RCC 7860 (cell line): ENCODE data around the gene RNASEH1.
"Not testable (repeated sequence)": the region's sequence is repeated elsewhere in the genome, so short reads cannot be mapped to it uniquely, and the experiment has no call there.

Experiments used
- DNase-seq: peaks from one replicate; pipeline ENCODE4 v3.0.0-alpha.2; 2015; ENCODE audit warnings: low spot score
- FAIRE-seq: peaks from 2 replicates; lab custom pipeline; 2012; peaks lifted over from hg19 to GRCh38; lab: Jason Lieb, UNC

The RNASEH1 gene

DNA sequence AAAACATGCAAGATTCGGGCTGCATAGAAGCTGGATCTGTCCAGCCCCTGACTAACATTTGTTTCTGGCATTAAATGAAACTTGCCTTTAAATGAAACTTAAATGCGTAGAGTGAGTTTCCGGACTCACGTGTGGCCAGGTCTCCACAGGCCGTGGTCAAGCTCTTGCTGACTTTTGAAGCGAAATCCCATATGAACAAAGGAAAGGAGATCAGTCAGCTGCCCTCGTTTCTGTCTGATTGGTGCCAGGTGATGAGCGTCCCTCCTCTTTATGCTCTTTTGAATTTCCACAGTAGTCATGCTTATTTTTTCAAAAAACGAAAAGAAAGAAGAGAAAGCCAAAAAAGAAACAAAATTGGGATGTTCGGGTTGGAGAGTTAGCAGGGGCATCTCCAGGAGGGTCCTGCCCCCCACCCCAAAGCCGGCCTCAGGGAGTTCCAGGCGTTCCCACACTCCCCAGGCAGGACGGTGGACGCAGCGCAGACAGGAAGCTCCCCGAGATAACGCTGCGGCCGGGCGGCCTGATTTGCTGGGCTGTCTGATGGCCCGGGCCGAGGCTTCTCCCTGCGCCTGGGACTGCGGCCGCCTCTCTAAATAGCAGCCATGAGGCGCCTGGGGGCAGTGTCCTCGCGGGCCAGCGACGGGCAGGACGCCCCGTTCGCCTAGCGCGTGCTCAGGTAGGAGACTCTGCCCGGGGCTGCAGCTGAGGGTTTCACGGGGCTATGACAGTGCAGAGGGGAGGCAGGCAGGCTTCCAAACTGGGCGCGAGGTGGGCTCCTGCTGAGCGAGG lies 36.6 kb upstream of the RNASEH1 start, which contains the start of gene COLEC11:
TSS of gene COLEC11 (plus strand) at position 620 of the 789 bp plus-strand sequence. CDS start 9,229 bp downstream, outside the sequence.
- no peak for FAIRE-seq
- no peak for DNase-seq

DNA sequence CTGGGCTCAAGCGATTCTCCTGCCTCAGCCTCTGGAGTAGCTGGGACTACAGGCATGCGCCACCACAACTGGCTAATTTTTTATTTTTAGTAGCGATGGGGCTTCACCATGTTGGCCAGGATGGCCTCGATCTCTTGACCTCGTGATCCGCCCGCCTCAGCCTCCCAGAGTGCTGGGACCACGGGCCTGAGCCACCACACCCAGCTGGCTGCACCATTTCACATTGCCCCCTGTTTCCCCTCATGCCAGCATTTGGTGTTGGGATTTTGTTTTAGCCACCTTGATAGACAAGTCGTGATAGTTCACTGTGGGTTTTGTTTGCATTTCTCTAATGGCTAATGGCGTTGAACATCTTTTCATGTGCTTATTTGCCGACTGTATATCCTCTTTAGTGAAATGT lies 31.0 kb upstream of the RNASEH1 start:
- no peak for FAIRE-seq
- no peak for DNase-seq

DNA sequence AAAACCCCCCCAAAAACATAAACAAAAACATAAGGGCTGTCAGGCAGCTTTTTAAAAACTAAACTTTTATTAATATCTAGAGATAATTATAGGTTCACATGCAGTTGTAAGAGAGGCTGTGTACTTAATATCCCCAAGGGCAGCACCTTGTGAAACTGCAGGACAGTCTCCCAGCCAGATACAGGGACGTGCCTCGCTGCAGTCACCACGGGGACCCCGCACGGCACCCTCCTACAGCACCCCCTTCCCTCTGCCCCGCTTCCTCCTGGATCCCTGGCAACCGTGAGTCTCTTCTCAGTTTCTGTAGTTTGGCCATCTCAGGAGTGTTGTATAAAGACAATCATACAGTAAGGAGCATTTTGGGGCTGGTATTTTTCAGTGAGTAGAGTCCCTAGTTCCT lies 30.0 kb upstream of the RNASEH1 start:
- no peak for DNase-seq
- FAIRE-seq, result no peak

DNA sequence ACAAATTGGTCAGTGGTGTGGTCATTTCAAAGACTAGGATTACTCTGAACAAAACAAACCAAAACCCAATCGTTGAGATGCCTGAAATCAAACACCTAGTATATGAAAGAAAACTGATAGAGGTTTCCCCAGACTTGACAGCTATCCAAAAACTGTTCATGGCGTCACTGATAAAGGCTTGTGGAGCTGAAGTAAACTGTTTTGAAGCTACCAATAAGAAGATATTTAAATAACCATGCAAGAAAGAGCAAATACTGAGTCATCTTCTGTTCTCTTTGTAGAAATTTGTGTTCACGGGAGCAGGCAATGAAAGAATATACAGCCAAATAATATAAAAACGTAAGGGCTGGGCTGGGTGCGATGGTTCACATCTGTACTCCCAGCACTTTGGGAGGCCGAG lies 29.3 kb upstream of the RNASEH1 start:
- DNase-seq (no peak), FAIRE-seq (no peak)

DNA sequence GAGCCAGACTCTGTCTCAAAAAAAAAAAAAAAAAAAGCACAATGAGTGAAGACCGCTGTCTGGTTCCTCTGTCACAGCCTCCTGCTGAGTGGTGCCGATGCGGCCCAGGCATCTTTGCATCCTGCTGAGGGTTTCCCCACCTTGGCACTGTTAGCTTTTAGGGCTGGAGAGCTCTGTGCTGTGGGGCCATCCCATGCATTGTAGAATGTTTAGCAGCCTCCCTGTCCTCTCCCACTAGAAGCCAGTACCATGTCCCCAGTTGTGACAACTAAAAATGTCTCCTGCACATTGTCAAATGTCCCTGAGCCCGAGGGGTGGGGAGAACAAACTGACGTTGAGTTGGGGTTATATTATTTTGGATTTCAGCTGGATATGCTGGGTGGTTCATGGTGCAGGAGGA lies 28.9 kb upstream of the RNASEH1 start:
- DNase-seq (no peak), FAIRE-seq (no peak)

DNA sequence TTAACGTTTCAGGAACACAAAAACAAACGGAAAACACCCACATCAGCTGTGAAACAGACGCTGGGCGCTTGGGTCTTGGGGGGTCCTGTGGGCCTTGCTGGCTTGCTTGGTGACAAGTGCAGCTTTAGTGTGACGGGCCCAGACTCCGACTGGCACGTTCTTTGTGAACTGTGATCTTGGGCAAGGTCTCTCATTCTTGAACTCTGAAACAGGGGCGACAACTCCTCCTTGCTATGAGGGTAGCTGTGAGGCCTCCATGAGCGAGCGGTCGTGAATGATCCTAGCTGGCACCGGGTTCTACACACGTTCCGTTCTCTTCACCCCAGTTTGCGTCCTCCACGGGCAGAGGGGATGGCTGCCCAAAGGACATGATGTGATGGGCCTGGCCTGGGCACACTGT lies 28.1 kb upstream of the RNASEH1 start:
- no peak for DNase-seq
- FAIRE-seq, result no peak

DNA sequence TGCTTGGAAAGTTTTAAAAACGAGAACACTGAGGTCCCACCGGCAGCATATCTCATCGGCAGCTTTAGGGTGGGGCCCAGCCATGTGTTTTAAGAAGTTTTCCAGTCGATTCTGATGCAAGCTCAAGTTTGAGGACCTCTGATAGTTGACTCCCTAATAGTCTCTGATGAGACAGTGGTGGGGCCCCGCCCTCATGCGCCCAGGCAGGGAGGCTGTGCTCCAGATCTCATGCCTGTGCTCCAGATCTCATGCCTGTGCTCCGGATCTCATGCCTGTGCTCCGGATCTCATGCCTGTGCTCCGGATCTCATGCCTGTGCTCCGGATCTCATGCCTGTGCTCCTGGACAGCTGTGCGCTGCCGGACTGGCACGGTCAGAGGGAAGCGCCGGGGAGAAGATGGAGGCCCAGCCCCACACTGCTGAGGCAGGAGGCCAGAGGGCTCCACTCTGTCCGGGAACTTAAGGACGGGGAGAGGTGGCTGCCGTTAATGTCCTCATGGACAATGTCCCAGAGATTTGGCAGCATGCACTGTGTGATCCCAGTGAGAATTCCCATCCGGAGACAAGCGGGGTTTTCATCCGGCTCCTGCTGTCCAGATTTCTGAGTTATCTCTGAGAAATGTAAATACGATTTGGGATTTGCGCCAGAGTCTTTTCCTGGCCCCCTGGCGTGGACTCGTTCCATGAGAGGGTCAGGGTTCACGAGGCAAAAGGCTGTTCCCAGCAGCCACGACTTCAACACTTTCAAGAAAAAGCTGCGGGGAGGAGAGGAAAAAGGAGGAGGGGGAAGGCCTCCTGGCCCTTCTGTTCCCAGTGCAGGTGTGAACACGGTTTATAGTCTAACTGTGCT lies 27.4 kb upstream of the RNASEH1 start:
- no peak for FAIRE-seq
- no peak for DNase-seq

DNA sequence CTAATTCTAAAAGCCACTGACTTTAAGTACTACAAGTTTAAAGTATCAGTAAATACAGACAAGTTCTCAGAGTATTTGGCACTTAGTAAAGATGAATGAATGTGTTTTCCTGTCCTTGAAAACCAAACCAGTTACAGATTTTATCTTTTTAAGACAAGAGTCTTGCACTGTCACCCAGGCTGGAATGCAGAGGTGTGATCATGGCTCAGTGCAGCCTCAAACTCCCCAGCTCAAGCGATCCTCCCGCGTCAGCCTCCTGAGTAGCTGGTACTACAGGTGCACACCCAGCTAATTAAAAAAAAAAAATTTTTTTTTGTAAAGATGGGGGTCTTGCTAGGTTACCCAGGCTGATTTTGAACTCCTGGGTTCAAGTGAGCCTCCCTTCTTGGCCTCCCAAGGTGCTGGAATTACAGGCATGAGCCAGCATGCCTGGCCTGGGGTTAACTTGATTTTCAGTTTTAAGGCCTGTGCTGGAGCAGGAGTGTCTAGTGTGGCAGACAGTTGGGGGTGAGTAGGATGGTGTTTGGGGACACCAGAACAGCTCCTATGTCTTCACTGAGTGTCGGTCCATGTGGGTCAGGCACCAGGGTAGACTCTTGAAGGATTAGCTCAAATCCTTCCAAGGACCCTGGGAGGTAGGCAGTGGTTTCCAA lies 26.6 kb upstream of the RNASEH1 start:
- DNase-seq (no peak), FAIRE-seq (no peak)

DNA sequence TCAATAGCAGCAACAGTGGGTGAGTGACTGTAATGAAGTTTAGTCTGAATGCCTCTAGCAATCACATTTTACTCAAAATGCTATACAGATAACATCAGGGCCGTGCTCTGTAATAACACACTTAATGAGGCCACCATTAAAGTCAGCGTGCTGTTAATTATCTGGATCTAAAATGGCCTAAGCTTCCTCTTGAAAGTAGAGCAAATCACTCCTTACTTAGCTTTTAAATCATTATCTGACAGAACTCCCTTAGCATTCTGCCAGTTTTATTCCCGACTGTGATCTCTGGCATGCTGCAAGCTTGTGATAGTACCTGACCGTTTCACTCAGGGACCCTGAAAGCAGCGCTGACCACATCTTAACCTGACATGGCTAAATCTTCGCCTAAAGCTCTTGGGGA lies 25.9 kb upstream of the RNASEH1 start:
- FAIRE-seq (no peak), DNase-seq (no peak)

DNA sequence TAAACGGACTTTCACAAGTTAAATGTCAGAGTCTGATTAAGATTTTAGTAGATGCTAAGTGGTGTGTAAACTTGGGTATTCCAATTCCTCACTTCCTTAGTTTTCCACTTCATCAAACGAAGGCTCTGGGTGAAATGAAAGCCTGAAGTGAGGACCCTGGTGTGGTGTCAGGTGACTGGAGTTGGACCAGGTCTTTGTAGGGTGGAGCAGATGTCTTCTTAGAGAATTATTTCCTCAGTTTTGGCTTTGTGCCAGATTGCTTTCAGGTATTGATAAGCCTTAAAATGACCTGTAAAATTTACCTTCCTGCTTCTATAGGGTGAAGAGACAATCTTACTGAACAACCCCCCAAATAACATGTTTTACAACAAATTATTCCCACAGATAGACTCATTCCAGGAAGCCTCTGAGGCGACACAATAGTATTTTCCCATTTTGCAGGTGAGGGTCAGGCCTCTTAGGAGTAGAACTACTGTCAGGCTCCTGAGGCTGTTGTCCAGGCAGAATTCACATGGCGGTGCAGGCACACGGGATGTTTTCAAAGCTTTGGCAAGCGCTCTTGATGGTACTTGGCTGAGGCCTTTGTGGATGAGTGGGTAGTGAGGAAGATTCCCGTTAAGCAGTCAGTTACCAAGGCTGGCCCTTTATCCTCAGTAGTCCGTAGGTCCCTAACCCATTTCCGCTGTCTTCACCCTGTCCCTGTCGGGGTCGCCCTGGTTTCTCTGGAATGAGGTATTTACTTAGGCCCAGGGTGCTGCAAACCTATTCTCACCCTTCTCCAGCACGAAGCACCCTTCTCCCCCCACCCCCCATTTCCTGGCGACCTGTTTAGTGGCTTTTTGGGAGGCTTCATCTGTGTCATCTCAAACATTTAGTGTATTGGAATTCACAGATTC lies 23.5 kb upstream of the RNASEH1 start:
- DNase-seq (no peak), FAIRE-seq (no peak)

DNA sequence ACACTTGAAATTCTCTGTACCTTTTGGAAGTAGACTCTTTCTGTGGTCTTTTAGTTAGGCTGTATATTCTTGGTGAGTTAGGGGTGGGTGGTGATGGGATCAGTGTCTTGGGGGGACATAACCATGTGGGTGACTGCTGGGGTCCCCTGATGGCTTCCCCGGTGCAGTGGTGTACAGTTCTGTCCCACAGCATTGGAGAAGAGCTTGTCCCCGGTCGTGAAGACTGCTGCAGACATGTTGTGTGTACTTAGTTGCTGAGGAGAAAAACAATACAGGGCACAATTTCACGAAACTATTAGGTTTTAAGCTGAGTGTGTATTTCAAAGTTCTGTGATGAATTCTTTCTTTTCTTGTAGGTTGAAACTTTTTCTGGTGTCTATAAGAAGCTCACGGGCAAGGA lies 22.3 kb upstream of the RNASEH1 start:
- FAIRE-seq, result no peak
- DNase-seq, result no peak

DNA sequence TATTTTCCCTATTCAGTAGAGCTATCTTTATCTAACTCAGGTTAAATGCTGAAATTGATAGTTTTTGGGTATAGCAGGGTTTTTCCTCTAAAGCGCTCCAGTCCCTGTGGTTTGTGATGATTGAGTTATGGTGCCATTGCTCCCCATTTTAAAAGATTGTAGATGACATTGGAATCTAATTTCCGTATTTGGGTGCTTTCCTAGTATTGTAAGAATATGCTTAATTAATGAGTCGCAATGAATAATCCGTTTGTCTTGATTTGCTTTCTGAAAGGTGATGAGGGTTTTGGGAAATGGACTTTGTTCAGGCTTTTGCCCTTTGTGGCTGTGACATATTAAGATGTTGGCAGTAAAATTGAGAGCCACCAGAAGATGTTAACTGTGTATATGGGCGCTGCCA lies 20.9 kb upstream of the RNASEH1 start:
- FAIRE-seq, result no peak

DNA sequence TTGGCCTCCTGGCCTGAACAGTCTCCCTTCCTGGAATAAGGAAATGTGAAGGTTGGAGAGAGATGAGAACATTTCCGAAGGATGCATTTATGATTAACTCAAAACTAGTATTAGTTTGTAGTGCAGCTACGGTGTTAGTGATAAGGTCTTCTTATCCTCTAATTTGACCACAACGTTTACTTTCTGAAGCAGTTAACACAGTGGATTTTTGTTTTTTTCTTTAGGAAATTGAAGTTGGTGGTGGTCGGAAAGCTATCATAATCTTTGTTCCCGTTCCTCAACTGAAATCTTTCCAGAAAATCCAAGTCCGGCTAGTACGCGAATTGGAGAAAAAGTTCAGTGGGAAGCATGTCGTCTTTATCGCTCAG lies 18.1 kb upstream of the RNASEH1 start:
- FAIRE-seq, DNase-seq: not testable (repeated sequence)

More for the DNA sequence above, 20.9 kb upstream of the RNASEH1 start:
- no peak for DNase-seq

DNA sequence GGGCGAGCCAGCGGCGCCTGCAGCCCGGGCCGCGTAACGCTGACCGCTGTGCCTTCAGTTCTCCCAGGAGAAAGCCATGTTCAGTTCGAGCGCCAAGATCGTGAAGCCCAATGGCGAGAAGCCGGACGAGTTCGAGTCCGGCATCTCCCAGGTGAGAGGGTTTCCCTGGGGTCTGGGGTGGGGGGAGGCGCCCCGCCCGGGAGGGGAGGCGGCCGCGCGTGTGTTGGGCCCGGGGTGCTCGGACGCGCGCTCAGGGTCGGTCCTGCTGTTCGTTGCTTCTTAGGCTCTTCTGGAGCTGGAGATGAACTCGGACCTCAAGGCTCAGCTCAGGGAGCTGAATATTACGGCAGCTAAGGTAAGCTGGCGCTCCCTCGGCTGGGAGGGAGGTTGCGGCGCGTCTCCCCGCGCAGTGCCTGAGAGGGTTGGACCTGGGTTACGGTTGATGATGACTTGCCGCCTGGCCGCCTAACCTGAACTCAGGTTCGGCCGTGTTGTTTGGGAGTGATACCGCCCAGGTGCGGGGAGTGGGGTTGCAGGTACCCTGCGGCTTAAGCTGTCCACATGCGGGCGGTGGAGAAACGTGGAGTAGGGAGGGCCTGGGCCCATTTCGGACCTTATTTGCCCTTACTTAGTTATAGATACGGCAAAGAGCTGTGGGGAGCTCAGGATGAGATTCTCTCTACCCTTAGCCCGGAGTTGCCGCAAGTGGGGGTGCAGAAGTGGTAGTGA lies 17.6 kb upstream of the RNASEH1 start:
- FAIRE-seq (no peak), DNase-seq (no peak)

DNA sequence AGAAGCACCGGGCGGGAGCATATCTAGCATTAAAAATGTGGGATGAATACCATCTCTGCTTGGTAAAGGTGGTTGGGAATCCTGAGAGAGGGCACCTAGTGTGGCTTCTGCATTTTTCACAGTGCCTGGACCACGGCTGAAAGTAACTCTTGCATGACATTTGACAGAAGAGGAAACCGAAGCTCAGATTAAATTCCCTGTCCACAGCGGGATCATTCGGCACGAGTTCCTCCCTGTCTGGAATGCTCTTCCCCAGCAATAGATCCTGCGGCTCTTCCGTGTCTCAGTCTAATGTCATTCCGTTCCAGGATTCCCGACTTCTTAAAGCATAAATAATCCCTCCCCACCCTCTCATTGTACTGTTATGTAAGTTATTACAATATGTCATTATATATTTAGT lies 16.0 kb upstream of the RNASEH1 start:
- no peak for FAIRE-seq
- DNase-seq, result no peak

DNA sequence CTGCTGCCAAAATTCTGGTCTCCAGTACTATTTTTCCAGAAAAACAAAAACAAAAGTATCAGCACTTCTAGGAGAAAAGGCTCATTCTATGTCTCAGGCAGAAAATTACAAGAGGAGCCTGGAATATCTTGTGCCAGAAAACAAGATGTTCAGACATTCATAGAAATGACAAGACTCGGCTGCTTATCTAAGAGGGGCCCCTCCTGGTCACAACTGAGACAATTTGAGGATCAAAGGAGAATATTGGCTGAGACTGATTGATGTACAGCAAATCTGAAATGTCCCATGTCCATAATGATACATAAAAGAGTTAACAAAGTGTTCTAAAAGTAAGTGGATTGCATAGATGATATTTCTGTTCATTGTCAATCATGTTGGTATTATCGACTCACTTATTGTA lies 14.5 kb upstream of the RNASEH1 start:
- no peak for FAIRE-seq
- DNase-seq, result no peak

DNA sequence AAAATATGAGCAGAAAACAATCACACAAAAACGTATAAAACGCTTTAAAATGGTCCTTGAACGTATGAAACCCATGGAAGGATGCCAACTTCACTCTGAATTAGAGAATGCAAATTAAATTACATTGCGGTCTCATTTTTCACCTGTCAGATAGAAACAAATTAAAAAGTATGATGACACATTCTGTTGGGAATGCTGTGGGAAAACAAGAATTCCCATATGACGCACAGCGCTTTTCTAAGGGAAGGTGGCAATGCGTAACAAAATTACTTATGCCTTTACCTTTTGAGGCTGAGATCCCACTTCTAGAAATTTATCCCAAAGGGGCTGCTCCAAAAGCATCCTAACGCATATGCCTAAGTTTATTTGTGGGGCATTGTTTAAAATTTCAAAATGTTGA lies 13.2 kb upstream of the RNASEH1 start:
- FAIRE-seq (no peak), DNase-seq (no peak)

DNA sequence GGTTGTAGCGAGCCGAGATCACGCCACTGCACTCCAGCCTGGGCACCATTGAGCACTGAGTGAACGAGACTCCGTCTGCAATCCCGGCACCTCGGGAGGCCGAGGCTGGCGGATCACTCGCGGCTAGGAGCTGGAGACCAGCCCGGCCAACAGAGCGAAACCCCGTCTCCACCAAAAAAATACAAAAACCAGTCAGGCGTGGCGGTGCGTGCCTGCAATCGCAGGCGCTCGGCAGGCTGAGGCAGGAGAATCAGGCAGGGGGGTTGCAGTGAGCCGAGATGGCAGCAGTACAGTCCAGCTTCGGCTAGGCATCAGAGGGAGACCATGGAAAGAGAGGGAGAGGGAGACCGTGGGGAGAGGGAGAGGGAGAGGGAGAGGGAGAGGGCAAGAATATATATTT lies 11.5 kb upstream of the RNASEH1 start:
- not testable (repeated sequence) for DNase-seq, FAIRE-seq

DNA sequence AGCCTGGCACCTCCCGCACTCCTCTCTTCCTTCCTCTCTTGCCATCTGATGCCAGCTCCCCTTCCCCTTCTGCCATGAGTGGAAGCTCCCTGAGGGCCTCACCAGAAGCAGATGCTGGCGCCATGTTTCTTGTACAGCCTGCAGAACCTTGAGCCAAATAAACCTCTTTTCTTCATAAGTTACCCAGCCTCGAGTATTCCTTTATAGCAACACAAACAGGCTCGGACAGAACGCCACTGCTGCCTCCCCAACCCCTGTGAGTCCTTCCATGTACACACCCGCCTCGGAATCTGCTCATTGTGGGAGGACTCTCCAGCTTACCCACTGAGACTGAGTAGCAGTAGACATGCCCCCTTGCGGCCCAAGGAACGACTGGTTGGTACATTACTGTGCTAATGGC lies 8.7 kb upstream of the RNASEH1 start:
- FAIRE-seq, result no peak

DNA sequence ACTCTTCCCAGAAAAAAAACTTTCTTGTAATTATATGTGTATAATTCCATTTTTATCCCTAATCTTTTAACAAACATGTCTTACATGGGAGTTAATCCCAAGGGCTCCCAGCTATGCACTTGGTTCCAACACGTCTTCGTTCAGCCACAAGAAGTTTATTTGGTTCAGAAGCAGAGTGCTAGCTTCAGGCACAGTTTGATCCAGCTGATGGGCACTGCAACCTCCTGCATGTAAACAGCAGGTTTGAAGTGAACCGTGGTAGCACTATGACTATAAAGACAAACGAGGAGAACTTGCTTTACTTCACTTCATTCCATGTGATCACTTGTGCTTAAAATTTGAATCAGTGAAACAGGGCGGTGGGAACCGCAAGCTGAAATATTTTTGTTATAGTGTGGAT lies 7.0 kb upstream of the RNASEH1 start:
- DNase-seq (no peak), FAIRE-seq (no peak)

More for the DNA sequence above, 8.7 kb upstream of the RNASEH1 start:
- no peak for DNase-seq
